Stimulated activated CD8-positive, alpha-beta memory T cell treated with anti-CD3 and anti-CD28 coated beads, Interleukin-7, amount 100 ng/mL, for 4 hours (primary cell): Measurements from ENCODE around the gene C5orf46.
"Not testable (repeated sequence)": the region's sequence is repeated elsewhere in the genome, so short reads cannot be mapped to it uniquely, and the experiment has no call there.

Experiments
- DNase-seq, 2 donors: peaks; one replicate each; pipeline ENCODE4 v3.0.0-alpha.2; 2020; ENCODE audit warnings: low read depth in 2 of 2

Gene C5orf46

GRCh38 chr5:147895864-147896263 lies 10.5 kb downstream of the C5orf46 start:
- no peak for DNase-seq

- no peak for DNase-seq
Observed at GRCh38 chr5:147893820-147894219, 12.5 kb downstream of the C5orf46 start.

- DNase-seq, result no peak
Observed at GRCh38 chr5:147892696-147893296, 13.5 kb downstream of the C5orf46 start.

- DNase-seq, result no peak
Observed at GRCh38 chr5:147887930-147888329, 18.4 kb downstream of the C5orf46 start.

- no peak for DNase-seq
Observed at GRCh38 chr5:147887026-147887627, 19.2 kb downstream of the C5orf46 start.

- DNase-seq, result no peak
Observed at GRCh38 chr5:147882586-147883313, 23.6 kb downstream of the C5orf46 start.

- DNase-seq, result no peak
Observed at GRCh38 chr5:147880487-147880886, 25.9 kb downstream of the C5orf46 start.

- no peak for DNase-seq
Observed at GRCh38 chr5:147879784-147880183, 26.6 kb downstream of the C5orf46 start.

GRCh38 chr5:147878066-147878759 lies 28.1 kb downstream of the C5orf46 start, which contains the start of gene SCGB3A2:
Gene SCGB3A2, plus strand, starts transcription at chr5:147878711. Its CDS starts 93 bp downstream, at chr5:147878804.
- no peak for DNase-seq

GRCh38 chr5:147876626-147877025 lies 29.7 kb downstream of the C5orf46 start:
- no peak for DNase-seq

- no peak for DNase-seq
Observed at GRCh38 chr5:147876141-147876540, 30.2 kb downstream of the C5orf46 start.

- no peak for DNase-seq
Observed at GRCh38 chr5:147874910-147875367, 31.4 kb downstream of the C5orf46 start.

GRCh38 chr5:147874118-147874875 lies 32.0 kb downstream of the C5orf46 start:
- DNase-seq, result not testable (repeated sequence)

- DNase-seq, result not testable (repeated sequence)
Observed at GRCh38 chr5:147872744-147873435, 33.4 kb downstream of the C5orf46 start.

GRCh38 chr5:147871980-147872549 lies 34.3 kb downstream of the C5orf46 start:
- DNase-seq, result not testable (repeated sequence)

- not testable (repeated sequence) for DNase-seq
Observed at GRCh38 chr5:147869892-147870291, 36.4 kb downstream of the C5orf46 start.

GRCh38 chr5:147869112-147869511 lies 37.2 kb downstream of the C5orf46 start:
- DNase-seq, result no peak

GRCh38 chr5:147863454-147864158 lies 42.7 kb downstream of the C5orf46 start:
- DNase-seq, result no peak

GRCh38 chr5:147860641-147861025 lies 45.7 kb downstream of the C5orf46 start:
- DNase-seq, result no peak
